ENCODE measurements around the gene KRTAP19-5. TPM values are rescaled to one million over a fixed set of nuclear protein-coding genes. Genes with fewer than 3 reads are reported as not detected.
"Not testable (repeated sequence)": the region's sequence is repeated elsewhere in the genome, so short reads cannot be mapped to it uniquely, and the experiment has no call there.

Gene KRTAP19-5
- not detected for total RNA-seq

- Histone ChIP-seq H3K9me3 (no peaks in the 10 kb centered on the region), H3K27ac (no peak within 1 kb of the TSS), H3K4me3 (no peak within 1 kb of the TSS), H3K27me3 (no peaks in the 10 kb centered on the region), H3K4me1 (no peaks in the 10 kb centered on the region), H3K36me3 (no peaks in the 10 kb centered on the region)
- 73 to 77% methylated on average over 6 of the region's 6 CpGs for WGBS, 2 donors
- no peak for TF ChIP-seq CTCF (IDR thresholded peaks at IDR 0.05)
- TF ChIP-seq POLR2A (IDR thresholded peaks at IDR 0.05), result no peak
- TF ChIP-seq EP300 (IDR thresholded peaks at IDR 0.05), result no peak
- no peak for DNase-seq (ENCODE audit: low spot score in 2 of 2)
These were observed at the start of gene KRTAP19-5 for GRCh38 chr21:30502041-30502440. Gene KRTAP19-5, minus strand, starts transcription at chr21:30502141. Its CDS starts 51 bp downstream, at chr21:30502090.

- TF ChIP-seq CTCF (IDR thresholded peaks at IDR 0.05) (no peak), EP300 (IDR thresholded peaks at IDR 0.05) (no peak), POLR2A (IDR thresholded peaks at IDR 0.05) (no peak)
- Histone ChIP-seq H3K27ac (no peak within 1 kb of the TSS), H3K27me3 (no peaks in the 10 kb centered on the region), H3K36me3 (no peaks in the 10 kb centered on the region), H3K4me1 (no peaks in the 10 kb centered on the region), H3K4me3 (no peak within 1 kb of the TSS), H3K9me3 (no peaks in the 10 kb centered on the region)
- no peak for DNase-seq (ENCODE audit: low spot score in 2 of 2)
- WGBS, 2 donors, result 77 to 90% methylated on average over 1 of the region's 1 CpG
These were observed 39.8 kb upstream of the KRTAP19-5 start, which contains the start of gene KRTAP19-6 for GRCh38 chr21:30541764-30542163. Gene KRTAP19-6, minus strand, starts transcription at chr21:30541864. Its CDS starts 31 bp downstream, at chr21:30541833.

GRCh38 chr21:30518876-30519275 is 16.9 kb upstream of the KRTAP19-5 start:
- Histone ChIP-seq H3K4me3 (no peak overlapping the region), H3K27ac (no peak overlapping the region), H3K4me1 (no peaks in the 10 kb centered on the region), H3K27me3 (no peaks in the 10 kb centered on the region), H3K9me3 (no peaks in the 10 kb centered on the region), H3K36me3 (no peaks in the 10 kb centered on the region)
- no peak for DNase-seq (ENCODE audit: low spot score in 2 of 2)
- TF ChIP-seq EP300 (IDR thresholded peaks at IDR 0.05), result no peak
- TF ChIP-seq CTCF (IDR thresholded peaks at IDR 0.05), result no peak
- no peak for TF ChIP-seq POLR2A (IDR thresholded peaks at IDR 0.05)
- WGBS, 2 donors, result 92 to 93% methylated on average over 1 of the region's 1 CpG

- DNase-seq (ENCODE audit: low spot score in 2 of 2), result no peak
These were observed 13.7 kb upstream of the KRTAP19-5 start for GRCh38 chr21:30515681-30516080.

GRCh38 chr21:30505621-30506205 is 3.8 kb upstream of the KRTAP19-5 start:
- H3K36me3 ChIP-seq; H3K9me3 ChIP-seq; H3K4me1 ChIP-seq; H3K27me3 ChIP-seq; DNase-seq (ENCODE audit: low spot score in 2 of 2); H3K4me3 ChIP-seq; H3K27ac ChIP-seq: not testable (repeated sequence)
- WGBS, 2 donors, result 30 to 31% methylated on average over 4 of the region's 4 CpGs

More at GRCh38 chr21:30515681-30516080, 13.7 kb upstream of the KRTAP19-5 start:
- Histone ChIP-seq H3K4me3 (no peak overlapping the region), H3K9me3 (no peaks in the 10 kb centered on the region), H3K27me3 (no peaks in the 10 kb centered on the region), H3K27ac (no peak overlapping the region), H3K4me1 (no peaks in the 10 kb centered on the region), H3K36me3 (no peaks in the 10 kb centered on the region)
- TF ChIP-seq EP300 (IDR thresholded peaks at IDR 0.05), result no peak
- TF ChIP-seq CTCF (IDR thresholded peaks at IDR 0.05), result no peak
- no peak for TF ChIP-seq POLR2A (IDR thresholded peaks at IDR 0.05)
- WGBS, 2 donors, result 46 to 83% methylated on average over 1 of the region's 1 CpG

Measured in tibial nerve (tissue), 4 donors.